GM12891 (cell line): ENCODE data around the gene PIGX.
A peak's percentile ranks its signal among the peaks of the same experiment; 100 is the strongest.
"Not testable (repeated sequence)": the region's sequence is repeated elsewhere in the genome, so short reads cannot be mapped to it uniquely, and the experiment has no call there.

Experiments
- DNase-seq: peaks from one replicate; pipeline ENCODE4 v3.0.0; 2011; ENCODE audit warnings: low spot score; ENCODE audit not compliant: insufficient read length
- FAIRE-seq: peaks from 2 replicates; lab custom pipeline; 2011; peaks lifted over from hg19 to GRCh38; lab: Jason Lieb, UNC
- PAX5 ChIP-seq: IDR thresholded peaks from 2 replicates; pipeline ENCODE4 v1.6.1; 2011; ENCODE audit warnings: low read length, moderate library complexity, mild to moderate bottlenecking; ENCODE audit not compliant: insufficient read depth, severe bottlenecking
- POLR2A ChIP-seq: IDR thresholded peaks from 2 replicates; pipeline ENCODE4 v1.6.1; 2011; ENCODE audit warnings: low read depth, low read length, control low read depth
- POLR2AphosphoS5 ChIP-seq: IDR thresholded peaks from 2 replicates; pipeline ENCODE4 v1.6.1; 2011; ENCODE audit warnings: low read depth, low read length, control low read depth
- POU2F2 ChIP-seq: IDR thresholded peaks from 2 replicates; pipeline ENCODE4 v1.6.1; 2011; ENCODE audit warnings: low read depth, mild to moderate bottlenecking, control low read depth, low read length, moderate library complexity
- SPI1 ChIP-seq: IDR thresholded peaks from 2 replicates; pipeline ENCODE4 v1.6.1; 2011; ENCODE audit warnings: low read depth, low read length, control low read depth
- TAF1 ChIP-seq: IDR thresholded peaks from 2 replicates; pipeline ENCODE4 v1.6.1; 2011; ENCODE audit warnings: low read depth, low read length, control low read depth

PIGX gene

DNA sequence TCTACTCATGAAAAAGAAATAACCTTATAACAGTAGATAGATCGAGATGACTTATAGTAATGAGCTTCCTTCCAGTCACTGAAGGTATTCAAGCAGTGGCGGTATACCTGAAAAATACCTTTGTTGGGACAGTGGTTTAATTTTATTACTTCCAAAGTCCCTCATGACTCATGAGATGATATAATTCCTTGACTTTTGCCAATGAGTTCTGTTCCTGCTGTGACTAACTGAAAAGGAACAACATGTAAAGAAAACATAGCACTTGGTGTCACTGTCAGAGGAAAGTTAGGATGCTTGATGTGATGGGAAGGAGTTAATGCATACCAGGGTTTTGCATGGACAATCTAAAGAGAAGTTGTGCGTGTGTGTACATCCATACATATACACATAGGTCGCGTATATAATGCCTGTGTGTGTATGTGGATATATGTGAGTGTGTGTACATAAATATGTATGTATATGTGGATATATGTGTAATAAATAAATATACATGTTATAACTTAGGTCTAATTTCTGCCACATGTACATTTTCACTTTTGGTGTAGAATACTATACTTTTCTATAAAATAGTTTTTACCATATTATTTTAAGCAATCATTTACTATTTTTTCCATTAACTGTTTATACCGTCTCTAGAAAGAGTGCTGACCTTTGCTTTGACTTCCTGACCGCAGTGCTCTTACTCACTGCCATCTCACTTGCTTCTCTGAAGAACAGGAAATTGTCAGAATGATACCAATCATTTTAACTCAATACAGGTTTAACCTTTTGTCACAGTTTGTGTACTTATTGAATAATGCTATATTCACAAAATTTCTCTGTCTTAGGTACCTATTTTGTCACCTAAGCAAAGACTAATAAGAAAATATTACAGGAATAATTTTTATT lies 14.9 kb downstream of the PIGX start:
- FAIRE-seq: no peak

DNA sequence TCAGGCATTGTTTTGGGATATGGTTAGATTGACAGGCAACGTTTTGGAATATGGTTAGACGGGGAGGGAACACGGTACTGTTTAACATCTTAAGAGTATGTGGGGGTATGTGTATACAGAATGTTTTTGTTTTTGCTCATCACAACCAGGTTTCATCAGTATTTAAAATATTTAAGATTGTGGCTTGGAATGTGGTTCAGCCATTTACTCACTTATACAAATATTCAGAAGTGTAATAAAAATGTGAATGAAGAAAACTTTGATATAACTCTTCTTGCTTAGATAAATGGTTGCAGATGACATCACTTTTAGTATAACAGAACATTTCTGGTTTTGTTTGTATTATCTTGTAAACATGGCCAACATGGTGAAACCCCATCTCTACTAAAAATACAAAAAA lies 23.6 kb downstream of the PIGX start:
- FAIRE-seq: no peak
- DNase-seq: no peak
- no peak for TF ChIP-seq POU2F2
- TF ChIP-seq POLR2AphosphoS5: no peak
- no peak for TF ChIP-seq TAF1
- no peak for TF ChIP-seq POLR2A
- TF ChIP-seq PAX5: no peak
- TF ChIP-seq SPI1: no peak

More for the DNA sequence above, 14.9 kb downstream of the PIGX start:
- TF ChIP-seq TAF1 (no peak), POLR2AphosphoS5 (no peak), POU2F2 (no peak), SPI1 (no peak), PAX5 (no peak), POLR2A (no peak)
- DNase-seq: no peak

DNA sequence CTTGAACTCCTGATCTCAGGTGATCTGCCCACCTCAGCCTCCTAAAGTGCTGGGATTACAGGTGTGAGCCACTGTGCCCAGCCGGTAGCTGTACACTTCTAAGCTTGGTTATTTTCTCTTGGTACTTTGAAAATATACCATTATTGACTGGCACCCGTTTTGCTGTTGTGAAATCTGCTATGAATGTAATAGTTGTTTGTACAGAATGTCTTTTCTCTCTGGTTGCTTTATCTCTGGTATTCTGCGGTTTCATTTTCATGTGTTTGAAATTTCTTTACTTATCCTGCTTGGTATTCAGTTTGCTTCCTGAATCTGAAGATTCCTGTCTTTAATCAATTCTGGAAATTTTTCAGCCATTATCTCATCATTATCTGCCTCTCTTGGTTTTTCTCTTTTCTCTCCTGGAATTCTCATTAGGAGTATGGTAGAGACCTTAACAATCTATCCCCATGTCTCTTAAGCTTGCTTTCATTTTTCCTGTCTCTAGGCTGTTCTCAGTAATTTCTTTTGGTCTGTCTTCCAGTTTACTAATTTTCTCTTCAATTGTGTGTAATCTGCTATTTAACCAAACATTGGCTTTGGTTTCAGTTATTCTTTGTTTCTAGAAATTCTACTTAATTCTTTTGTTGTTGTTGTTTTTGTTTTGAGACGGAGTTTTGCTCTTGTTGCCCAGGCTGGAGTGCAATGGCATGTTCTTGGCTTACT lies 24.6 kb downstream of the PIGX start:
- no peak for DNase-seq
- TF ChIP-seq POLR2AphosphoS5 (no peak), POU2F2 (no peak), PAX5 (no peak), SPI1 (no peak), TAF1 (no peak), POLR2A (no peak)
- no peak for FAIRE-seq

DNA sequence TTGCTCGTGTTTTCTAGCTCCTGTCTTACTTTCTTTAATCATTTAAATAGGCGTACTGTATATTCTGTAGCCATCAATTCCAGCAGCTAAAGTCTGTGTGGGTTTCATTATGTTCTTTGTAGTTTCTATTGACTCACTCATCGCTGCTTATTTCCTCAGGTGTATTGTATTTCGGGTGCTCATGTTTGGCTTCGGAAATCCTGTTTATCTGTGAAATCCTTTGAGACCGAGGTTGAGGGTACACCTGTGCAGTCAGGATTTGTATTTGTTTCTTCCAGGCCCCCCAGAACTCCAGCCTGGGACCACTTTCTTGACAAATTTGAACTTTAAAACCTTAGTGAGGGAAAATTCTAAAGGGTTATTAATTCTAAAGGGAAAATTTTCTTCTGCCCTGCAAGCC lies 25.5 kb downstream of the PIGX start:
- no peak for FAIRE-seq
- TF ChIP-seq PAX5 (no peak), POU2F2 (no peak), POLR2AphosphoS5 (no peak), TAF1 (no peak), SPI1 (no peak), POLR2A (no peak)

DNA sequence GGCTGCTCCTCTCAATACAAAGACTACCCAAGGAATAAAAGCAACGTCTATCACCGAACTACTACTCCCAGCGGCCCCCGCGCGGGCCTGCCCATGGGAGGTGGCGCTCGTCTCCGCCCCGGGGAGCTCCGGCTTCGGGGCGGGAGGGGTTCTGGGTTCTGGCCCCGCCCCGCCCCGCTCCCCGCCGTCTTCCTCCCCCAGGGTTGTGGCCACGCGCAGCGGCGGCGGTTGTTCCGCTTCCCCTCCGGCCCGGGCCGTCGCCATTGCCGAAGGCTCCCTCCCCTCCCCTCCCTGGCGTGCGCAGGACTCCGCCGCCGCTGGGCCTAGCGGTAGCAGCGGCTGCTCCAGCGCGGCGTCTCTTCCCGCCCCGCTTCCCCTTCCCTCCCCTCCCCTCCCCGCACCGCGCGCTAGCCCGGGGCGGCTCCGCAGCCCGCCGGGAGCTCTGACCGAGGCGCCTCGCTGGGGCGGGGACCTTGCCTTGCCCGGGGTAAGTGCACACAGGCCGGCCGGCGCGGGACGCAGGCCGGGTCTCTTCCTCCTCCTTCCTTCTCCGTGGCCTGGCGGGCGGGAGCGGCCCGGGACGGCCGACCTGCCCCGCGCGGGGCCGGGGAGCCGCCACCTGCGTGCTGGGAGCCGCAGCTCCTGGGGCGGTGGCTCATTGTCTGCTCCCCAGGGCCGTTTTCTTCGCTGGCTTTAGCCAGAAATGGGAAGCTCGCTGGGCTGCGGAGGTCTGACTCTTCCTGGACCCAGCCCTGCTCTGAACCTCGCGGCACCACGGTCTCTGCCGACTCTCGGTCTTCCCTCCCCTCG lies 27.7 kb downstream of the PIGX start, which contains the start of gene PAK2:
Gene PAK2 (plus strand): TSS at position 187 of the 810 bp plus-strand sequence. CDS start 42,790 bp downstream, outside the sequence.
- TF ChIP-seq POU2F2 (peak; percentile 12; the same call in 1 of the 2 replicates), TAF1 (peak; percentile 59; the same call in 1 of the 2 replicates), POLR2A (no peak; the same call in 1 of the 2 replicates), SPI1 (peak; percentile 62; the same call in 1 of the 2 replicates), POLR2AphosphoS5 (no peak), PAX5 (no peak)
- FAIRE-seq (peak; percentile 93), DNase-seq (peak; percentile 77)

More for the DNA sequence above, 25.5 kb downstream of the PIGX start:
- no peak for DNase-seq

DNA sequence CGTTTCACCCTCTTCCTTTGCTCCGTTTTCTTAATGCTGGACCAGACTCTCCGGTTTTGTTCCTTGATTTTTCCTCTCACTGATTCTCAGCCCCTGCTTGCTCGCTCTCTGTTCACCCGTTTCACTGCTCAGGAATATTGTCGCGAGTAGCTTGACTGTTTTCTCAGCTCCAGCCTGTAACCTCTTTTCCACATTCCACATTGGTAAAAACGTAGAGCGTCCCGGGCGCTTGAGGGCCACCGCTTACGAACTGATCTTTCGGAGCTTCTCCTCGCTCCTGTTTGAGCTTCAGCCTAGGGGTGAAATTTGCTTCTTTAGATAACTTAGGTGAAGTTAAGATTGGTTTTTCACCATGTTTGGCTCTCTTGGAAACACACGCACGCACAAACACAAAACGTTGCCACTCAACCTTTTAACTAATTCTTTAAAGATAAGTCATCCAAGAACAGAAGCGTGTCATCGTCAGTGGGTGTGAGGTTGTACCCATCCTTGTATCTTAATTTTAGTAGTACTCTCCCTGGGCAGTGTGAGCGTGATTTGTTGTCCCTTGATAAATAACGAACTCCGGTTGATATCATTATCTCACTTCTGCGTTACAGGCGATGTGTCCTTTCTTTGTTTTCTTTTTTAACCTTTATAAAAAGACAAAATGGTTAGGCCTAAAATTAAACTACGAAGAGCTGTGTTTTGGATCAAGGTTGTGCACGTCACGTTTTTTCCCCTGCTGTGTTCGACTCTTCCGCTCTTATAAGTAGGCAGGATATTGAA lies 28.5 kb downstream of the PIGX start:
- FAIRE-seq (peak; percentile 48), DNase-seq (no peak)
- TF ChIP-seq POU2F2: no peak
- no peak for TF ChIP-seq TAF1
- TF ChIP-seq SPI1: no peak
- TF ChIP-seq POLR2AphosphoS5: no peak
- no peak for TF ChIP-seq POLR2A
- no peak for TF ChIP-seq PAX5

DNA sequence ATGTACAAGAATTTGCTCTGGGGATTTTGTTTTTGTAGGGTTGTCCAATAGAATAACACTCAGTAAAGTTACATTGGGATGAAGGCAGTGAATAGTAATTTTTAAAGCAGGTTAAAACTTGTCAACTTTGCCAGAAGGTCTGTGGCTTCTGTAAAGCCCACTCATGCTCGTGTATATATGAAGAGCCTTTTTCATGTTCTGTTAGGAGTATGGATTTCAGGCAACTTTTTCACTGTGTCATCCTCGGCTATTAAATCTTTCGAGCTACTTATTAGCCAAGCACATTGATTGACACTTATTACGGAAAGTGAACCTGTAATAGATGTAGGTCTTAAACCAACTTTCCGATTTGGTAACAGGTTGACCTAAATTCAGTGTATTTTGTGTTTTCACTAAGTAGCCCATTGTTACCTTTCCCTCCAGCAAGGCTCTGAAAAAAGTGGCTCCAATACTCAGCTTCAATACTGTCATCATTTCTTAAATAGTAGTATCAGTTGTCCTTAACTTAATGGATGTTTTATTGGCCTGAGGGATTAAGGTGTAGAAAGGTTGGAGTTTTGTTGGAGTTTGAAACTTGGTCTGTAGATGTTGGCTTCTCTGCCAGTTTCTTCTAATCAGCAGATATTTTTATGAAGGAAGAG lies 29.2 kb downstream of the PIGX start:
- no peak for DNase-seq
- FAIRE-seq: peak; percentile 28

DNA sequence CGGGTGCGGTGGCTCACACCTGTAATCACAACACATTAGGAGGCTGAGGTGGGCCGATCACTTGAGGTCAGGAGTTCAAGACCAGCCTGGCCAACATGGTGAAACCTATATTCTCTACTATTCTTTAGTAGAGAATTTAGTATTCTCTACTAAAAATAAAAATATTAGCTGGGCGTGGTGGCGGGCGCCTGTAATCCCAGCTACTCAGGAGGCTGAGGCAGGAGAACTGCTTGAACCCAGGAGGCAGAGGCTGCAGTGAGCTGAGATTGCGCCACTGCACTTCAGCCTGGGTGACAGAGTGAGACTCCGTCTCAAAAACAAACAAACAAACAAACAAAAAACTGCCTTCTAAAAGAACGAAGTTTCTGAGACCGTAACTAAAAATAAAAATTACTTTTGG lies 31.4 kb downstream of the PIGX start:
- not testable (repeated sequence) for DNase-seq, FAIRE-seq

More for the DNA sequence above, 29.2 kb downstream of the PIGX start:
- no peak for TF ChIP-seq TAF1
- TF ChIP-seq PAX5: no peak
- TF ChIP-seq POU2F2: no peak
- no peak for TF ChIP-seq SPI1
- TF ChIP-seq POLR2A: no peak
- TF ChIP-seq POLR2AphosphoS5: no peak
